ENCODE results near the gene ZRANB1.

The ZRANB1 gene

DNA sequence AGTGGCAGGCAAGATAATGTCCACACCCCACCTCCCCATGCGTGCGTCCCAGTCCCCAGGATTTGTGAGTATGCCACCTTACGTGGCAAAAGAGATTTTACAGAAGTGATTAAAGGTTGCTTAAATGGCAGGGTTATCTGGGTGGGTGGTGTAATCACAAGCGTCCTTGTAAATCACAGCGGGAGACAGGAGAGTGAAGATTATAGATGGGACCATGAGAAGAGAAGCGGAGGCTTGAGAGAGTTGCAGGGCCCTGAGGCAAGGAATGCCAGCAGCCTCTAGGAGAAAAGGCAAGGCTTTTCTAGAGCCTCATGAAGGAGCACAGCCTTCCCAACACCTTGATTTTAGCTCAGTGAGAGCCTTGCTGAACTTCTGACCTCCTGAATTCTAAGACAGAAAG, 10.2 kb downstream of the ZRANB1 start (continued):
- TF ChIP-seq, protein P1, sequence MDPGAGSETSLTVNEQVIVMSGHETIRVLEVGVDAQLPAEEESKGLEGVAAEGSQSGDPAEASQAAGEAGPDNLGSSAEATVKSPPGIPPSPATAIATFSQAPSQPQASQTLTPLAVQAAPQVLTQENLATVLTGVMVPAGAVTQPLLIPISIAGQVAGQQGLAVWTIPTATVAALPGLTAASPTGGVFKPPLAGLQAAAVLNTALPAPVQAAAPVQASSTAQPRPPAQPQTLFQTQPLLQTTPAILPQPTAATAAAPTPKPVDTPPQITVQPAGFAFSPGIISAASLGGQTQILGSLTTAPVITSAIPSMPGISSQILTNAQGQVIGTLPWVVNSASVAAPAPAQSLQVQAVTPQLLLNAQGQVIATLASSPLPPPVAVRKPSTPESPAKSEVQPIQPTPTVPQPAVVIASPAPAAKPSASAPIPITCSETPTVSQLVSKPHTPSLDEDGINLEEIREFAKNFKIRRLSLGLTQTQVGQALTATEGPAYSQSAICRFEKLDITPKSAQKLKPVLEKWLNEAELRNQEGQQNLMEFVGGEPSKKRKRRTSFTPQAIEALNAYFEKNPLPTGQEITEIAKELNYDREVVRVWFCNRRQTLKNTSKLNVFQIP (CRISPR knock-in tag; IDR thresholded peaks at IDR 0.05; ENCODE audit: borderline replicate concordance, low read depth) = no peak
- TF ChIP-seq TOX (CRISPR knock-in tag; IDR thresholded peaks at IDR 0.05; ENCODE audit: borderline replicate concordance) = no peak
- TF ChIP-seq ARNTL (CRISPR knock-in tag; IDR thresholded peaks at IDR 0.05; ENCODE audit: borderline replicate concordance, low read depth) = no peak
- TF ChIP-seq ZNF565 (CRISPR knock-in tag; conservative IDR thresholded peaks at IDR 0.05; ENCODE audit: low read depth) = no peak
- no peak for TF ChIP-seq PPARA (CRISPR knock-in tag; IDR thresholded peaks at IDR 0.05; ENCODE audit: borderline replicate concordance)
- TF ChIP-seq RARB (CRISPR knock-in tag; IDR thresholded peaks at IDR 0.05) = no peak
- no peak for TF ChIP-seq CSDC2 (CRISPR knock-in tag; IDR thresholded peaks at IDR 0.05)
- no peak for TF ChIP-seq ZNF8 (CRISPR knock-in tag; IDR thresholded peaks at IDR 0.05)
- TF ChIP-seq ISL1 (CRISPR knock-in tag; IDR thresholded peaks at IDR 0.05) = no peak
- no peak for TF ChIP-seq TSHZ2 (CRISPR knock-in tag; IDR thresholded peaks at IDR 0.05)
- no peak for TF ChIP-seq SNAI2 (CRISPR knock-in tag; IDR thresholded peaks at IDR 0.05)
- TF ChIP-seq ZNF70 (CRISPR knock-in tag; IDR thresholded peaks at IDR 0.05) = no peak
- TF ChIP-seq ESRRG (CRISPR knock-in tag; IDR thresholded peaks at IDR 0.05) = no peak

- no peak for ATAC-seq
- TF ChIP-seq ISL1 (CRISPR knock-in tag; IDR thresholded peaks at IDR 0.05) (no peak), ESRRG (CRISPR knock-in tag; IDR thresholded peaks at IDR 0.05) (no peak), SNAI2 (CRISPR knock-in tag; IDR thresholded peaks at IDR 0.05) (no peak)
Measured at GRCh38 chr10:124953421-124953820, 11.5 kb downstream of the ZRANB1 start.

GRCh38 chr10:124955243-124955642, 13.3 kb downstream of the ZRANB1 start:
- no peak for TF ChIP-seq ZC3H10 (CRISPR knock-in tag; IDR thresholded peaks at IDR 0.05)
- no peak for TF ChIP-seq ESRRG (CRISPR knock-in tag; IDR thresholded peaks at IDR 0.05)
- no peak for ATAC-seq

DNA sequence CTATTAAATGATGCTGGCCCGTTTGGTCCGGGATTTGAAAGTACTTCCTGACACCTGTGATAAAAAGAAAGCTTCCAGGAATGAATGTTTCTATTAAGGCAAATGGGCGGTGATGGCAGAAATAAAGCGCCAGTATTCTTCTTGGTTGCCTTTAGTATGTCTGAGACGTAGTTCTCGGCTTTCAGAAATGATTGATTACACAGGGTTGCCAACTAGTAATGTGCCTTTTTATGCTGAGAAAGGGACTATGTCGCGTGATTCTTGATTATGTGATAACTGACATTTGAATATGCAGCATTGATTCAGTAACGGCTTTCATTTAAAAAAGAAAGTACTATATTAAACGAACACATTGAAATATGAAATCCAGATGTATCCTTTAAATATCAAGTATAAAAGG, 13.9 kb downstream of the ZRANB1 start:
- no peak for ATAC-seq
- TF ChIP-seq OSR1 (CRISPR knock-in tag; IDR thresholded peaks at IDR 0.05) (no peak), BACH2 (CRISPR knock-in tag; IDR thresholded peaks at IDR 0.05; ENCODE audit: borderline replicate concordance) (no peak), RARB (CRISPR knock-in tag; IDR thresholded peaks at IDR 0.05) (no peak), GLIS3 (CRISPR knock-in tag; IDR thresholded peaks at IDR 0.05) (no peak)

DNA sequence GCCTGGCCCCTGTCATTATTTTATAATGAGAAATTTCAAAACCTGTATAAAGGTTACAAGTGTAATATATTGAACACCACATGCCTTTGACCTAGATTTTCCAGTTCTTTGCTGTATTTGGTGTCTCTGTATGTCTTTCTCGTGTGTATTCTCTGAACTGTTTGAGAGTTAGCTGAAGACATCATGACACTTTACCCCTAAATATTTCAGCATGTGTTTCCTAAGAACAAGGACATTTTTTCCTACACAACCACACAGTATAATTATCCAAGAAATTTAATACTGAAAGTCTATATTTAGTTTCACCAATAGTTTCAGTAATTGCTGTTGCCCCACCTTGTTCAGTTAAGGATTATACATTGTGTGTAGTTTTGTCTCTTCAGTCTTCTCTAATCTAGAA, 14.8 kb downstream of the ZRANB1 start:
- ATAC-seq = no peak
- TF ChIP-seq PPARA (CRISPR knock-in tag; IDR thresholded peaks at IDR 0.05; ENCODE audit: borderline replicate concordance) (no peak), TSHZ2 (CRISPR knock-in tag; IDR thresholded peaks at IDR 0.05) (no peak), ISL1 (CRISPR knock-in tag; IDR thresholded peaks at IDR 0.05) (no peak), ZNF8 (CRISPR knock-in tag; IDR thresholded peaks at IDR 0.05) (no peak), TOX (CRISPR knock-in tag; IDR thresholded peaks at IDR 0.05; ENCODE audit: borderline replicate concordance) (no peak), OSR1 (CRISPR knock-in tag; IDR thresholded peaks at IDR 0.05) (no peak), ZFP3 (CRISPR knock-in tag; IDR thresholded peaks at IDR 0.05) (no peak), GLIS3 (CRISPR knock-in tag; IDR thresholded peaks at IDR 0.05) (no peak), ARNTL (CRISPR knock-in tag; IDR thresholded peaks at IDR 0.05; ENCODE audit: borderline replicate concordance, low read depth) (no peak), ZFP30 (CRISPR knock-in tag; IDR thresholded peaks at IDR 0.05) (no peak), PATZ1 (CRISPR knock-in tag; IDR thresholded peaks at IDR 0.05; ENCODE audit: borderline replicate concordance) (no peak), ZNF565 (CRISPR knock-in tag; conservative IDR thresholded peaks at IDR 0.05; ENCODE audit: low read depth) (no peak)
- TF ChIP-seq, protein P2, sequence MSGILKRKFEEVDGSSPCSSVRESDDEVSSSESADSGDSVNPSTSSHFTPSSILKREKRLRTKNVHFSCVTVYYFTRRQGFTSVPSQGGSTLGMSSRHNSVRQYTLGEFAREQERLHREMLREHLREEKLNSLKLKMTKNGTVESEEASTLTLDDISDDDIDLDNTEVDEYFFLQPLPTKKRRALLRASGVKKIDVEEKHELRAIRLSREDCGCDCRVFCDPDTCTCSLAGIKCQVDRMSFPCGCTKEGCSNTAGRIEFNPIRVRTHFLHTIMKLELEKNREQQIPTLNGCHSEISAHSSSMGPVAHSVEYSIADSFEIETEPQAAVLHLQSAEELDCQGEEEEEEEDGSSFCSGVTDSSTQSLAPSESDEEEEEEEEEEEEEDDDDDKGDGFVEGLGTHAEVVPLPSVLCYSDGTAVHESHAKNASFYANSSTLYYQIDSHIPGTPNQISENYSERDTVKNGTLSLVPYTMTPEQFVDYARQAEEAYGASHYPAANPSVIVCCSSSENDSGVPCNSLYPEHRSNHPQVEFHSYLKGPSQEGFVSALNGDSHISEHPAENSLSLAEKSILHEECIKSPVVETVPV (CRISPR knock-in tag; IDR thresholded peaks at IDR 0.05) = no peak

All from SK-N-SH treated with all-trans-retinoic acid at 6 μM for 48 hours (cell line).